ENCODE measurements around the gene ZNF135.

Gene ZNF135

DNA sequence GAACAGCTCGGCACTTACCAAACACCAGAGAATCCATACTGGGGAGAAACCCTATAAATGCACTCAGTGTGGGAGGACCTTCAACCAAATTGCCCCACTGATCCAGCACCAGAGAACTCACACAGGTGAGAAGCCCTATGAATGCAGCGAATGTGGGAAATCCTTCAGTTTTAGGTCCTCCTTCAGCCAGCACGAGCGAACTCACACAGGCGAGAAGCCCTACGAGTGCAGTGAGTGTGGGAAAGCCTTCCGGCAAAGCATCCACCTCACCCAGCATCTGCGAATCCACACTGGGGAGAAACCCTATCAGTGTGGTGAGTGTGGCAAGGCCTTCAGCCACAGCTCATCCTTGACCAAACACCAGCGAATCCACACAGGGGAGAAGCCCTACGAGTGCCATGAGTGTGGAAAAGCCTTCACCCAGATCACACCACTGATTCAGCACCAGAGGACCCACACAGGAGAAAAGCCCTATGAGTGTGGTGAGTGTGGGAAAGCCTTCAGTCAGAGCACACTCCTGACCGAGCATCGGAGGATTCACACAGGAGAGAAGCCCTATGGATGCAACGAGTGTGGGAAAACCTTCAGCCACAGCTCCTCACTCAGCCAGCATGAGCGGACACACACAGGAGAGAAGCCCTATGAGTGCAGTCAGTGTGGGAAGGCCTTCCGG lies 8.3 kb downstream of the ZNF135 start:
- no peak for TF ChIP-seq CEBPB (IDR thresholded peaks at IDR 0.05)
- no peak for TF ChIP-seq TCF12 (IDR thresholded peaks at IDR 0.05; ENCODE audit: low read depth)
- no peak for TF ChIP-seq TEAD4 (IDR thresholded peaks at IDR 0.05)
- no peak for TF ChIP-seq FOXM1 (IDR thresholded peaks at IDR 0.05; ENCODE audit: borderline replicate concordance, low read depth)
- TF ChIP-seq EP300 (IDR thresholded peaks at IDR 0.05; ENCODE audit: borderline replicate concordance): no peak
- TF ChIP-seq CREB1 (IDR thresholded peaks at IDR 0.05; ENCODE audit: low read depth): no peak
- no peak for TF ChIP-seq ZBTB7A (IDR thresholded peaks at IDR 0.05; ENCODE audit: low read depth)
- TF ChIP-seq, protein P1, sequence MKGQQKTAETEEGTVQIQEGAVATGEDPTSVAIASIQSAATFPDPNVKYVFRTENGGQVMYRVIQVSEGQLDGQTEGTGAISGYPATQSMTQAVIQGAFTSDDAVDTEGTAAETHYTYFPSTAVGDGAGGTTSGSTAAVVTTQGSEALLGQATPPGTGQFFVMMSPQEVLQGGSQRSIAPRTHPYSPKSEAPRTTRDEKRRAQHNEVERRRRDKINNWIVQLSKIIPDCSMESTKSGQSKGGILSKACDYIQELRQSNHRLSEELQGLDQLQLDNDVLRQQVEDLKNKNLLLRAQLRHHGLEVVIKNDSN (IDR thresholded peaks at IDR 0.05): no peak
- TF ChIP-seq, protein P2, sequence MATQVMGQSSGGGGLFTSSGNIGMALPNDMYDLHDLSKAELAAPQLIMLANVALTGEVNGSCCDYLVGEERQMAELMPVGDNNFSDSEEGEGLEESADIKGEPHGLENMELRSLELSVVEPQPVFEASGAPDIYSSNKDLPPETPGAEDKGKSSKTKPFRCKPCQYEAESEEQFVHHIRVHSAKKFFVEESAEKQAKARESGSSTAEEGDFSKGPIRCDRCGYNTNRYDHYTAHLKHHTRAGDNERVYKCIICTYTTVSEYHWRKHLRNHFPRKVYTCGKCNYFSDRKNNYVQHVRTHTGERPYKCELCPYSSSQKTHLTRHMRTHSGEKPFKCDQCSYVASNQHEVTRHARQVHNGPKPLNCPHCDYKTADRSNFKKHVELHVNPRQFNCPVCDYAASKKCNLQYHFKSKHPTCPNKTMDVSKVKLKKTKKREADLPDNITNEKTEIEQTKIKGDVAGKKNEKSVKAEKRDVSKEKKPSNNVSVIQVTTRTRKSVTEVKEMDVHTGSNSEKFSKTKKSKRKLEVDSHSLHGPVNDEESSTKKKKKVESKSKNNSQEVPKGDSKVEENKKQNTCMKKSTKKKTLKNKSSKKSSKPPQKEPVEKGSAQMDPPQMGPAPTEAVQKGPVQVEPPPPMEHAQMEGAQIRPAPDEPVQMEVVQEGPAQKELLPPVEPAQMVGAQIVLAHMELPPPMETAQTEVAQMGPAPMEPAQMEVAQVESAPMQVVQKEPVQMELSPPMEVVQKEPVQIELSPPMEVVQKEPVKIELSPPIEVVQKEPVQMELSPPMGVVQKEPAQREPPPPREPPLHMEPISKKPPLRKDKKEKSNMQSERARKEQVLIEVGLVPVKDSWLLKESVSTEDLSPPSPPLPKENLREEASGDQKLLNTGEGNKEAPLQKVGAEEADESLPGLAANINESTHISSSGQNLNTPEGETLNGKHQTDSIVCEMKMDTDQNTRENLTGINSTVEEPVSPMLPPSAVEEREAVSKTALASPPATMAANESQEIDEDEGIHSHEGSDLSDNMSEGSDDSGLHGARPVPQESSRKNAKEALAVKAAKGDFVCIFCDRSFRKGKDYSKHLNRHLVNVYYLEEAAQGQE (IDR thresholded peaks at IDR 0.05; ENCODE audit: low read depth): no peak
- no peak for TF ChIP-seq NFIC (IDR thresholded peaks at IDR 0.05)
- TF ChIP-seq, protein P3, sequence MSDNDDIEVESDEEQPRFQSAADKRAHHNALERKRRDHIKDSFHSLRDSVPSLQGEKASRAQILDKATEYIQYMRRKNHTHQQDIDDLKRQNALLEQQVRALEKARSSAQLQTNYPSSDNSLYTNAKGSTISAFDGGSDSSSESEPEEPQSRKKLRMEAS (IDR thresholded peaks at IDR 0.05): no peak
- TF ChIP-seq TAF1 (IDR thresholded peaks at IDR 0.05; ENCODE audit: low read depth): no peak
- no peak for TF ChIP-seq EGR1 (IDR thresholded peaks at IDR 0.05)

DNA sequence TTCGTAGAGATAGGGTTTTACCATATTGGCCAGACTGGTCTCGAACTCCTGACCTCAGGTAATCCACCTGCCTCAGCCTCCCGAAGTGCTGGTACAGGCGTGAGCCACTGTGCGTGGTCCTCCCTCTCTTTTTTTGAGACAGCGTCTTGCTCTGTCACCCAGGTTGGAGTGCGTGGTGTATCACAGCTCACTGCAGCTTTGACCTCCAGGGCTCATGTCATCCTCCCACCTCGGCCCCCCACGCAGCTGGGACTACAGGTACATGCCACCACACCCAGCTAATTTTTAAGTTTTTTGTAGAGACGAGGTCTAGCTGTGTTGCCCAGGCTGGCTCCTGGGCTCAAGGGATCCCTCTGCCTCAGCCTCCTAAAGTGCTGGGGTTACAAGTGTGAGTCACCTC lies 20.7 kb downstream of the ZNF135 start:
- TF ChIP-seq EGR1 (IDR thresholded peaks at IDR 0.05) (no peak), CEBPB (IDR thresholded peaks at IDR 0.05) (no peak), CREB1 (IDR thresholded peaks at IDR 0.05; ENCODE audit: low read depth) (no peak)
- TF ChIP-seq, protein P2 (IDR thresholded peaks at IDR 0.05; ENCODE audit: low read depth): no peak

DNA sequence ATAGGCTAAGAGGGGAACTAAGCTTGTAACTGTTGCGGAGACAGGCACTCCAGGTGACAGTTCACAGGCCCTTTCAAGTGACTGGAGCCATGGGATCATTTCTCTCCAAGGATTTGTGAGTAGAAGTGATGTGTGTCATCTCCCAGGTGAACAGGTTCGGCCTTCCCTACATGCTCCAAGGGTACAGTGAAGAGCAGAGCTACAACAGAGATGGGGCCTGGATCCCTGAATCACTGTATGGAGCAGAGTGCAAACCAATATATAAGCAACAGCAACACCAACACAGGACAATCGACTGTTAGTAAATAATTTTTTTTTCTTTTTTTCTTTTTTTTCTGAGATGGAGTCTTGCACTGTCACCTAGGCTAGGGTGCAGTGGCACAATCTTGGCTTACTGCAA lies 23.9 kb downstream of the ZNF135 start:
- TF ChIP-seq, protein P2 (IDR thresholded peaks at IDR 0.05; ENCODE audit: low read depth): no peak
- TF ChIP-seq ZBTB7A (IDR thresholded peaks at IDR 0.05; ENCODE audit: low read depth): no peak
- TF ChIP-seq YY1 (IDR thresholded peaks at IDR 0.05; ENCODE audit: low read depth): no peak
- no peak for TF ChIP-seq CREB1 (IDR thresholded peaks at IDR 0.05; ENCODE audit: low read depth)
- TF ChIP-seq, protein P3 (IDR thresholded peaks at IDR 0.05): no peak
- TF ChIP-seq, protein P1 (IDR thresholded peaks at IDR 0.05): no peak
- no peak for TF ChIP-seq EP300 (IDR thresholded peaks at IDR 0.05; ENCODE audit: borderline replicate concordance)
- TF ChIP-seq RAD21 (IDR thresholded peaks at IDR 0.05; ENCODE audit: low read depth): no peak
- TF ChIP-seq NFIC (IDR thresholded peaks at IDR 0.05): no peak
- no peak for TF ChIP-seq CEBPB (IDR thresholded peaks at IDR 0.05)

DNA sequence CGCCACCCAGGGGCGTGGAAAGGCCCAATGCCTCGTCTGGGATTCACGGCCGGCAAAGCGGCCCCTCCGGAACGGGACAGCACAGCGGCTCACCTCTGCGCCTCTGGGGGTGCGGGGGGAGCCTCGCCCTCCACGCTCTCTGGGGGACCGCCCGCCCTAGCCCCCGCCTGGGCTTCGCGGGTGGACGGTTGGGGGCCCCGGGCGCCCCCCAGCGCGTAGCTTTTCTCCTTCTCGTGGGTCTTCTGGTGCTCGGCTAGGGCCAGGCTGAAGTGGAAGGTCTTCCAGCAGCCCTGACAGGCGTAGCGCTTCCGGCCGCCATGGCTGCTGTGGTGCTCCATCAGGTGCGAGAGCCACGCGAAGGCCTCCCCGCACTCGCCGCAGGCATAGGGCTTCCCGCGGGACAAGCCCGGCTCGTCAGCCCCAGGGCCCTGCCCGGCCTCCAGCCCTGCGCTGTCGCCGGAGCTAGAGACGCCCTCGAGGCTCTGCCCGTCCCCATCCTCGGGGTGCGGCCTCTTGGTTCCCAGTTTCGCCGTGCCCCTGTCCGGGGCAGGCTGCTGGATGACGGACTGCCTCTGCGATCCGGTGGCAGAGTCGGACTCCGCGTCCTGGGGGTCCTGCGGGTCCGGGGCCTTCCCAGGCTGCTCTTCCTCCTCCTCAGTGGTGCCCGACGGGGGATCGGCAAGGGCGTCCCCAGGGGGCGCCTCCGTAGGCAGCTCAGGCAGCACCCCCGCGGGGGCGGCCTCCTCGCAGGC lies 25.7 kb downstream of the ZNF135 start:
- TF ChIP-seq EGR1 (IDR thresholded peaks at IDR 0.05) (no peak), TCF12 (IDR thresholded peaks at IDR 0.05; ENCODE audit: low read depth) (no peak), ZBTB7A (IDR thresholded peaks at IDR 0.05; ENCODE audit: low read depth) (no peak), CREB1 (IDR thresholded peaks at IDR 0.05; ENCODE audit: low read depth) (no peak), EP300 (IDR thresholded peaks at IDR 0.05; ENCODE audit: borderline replicate concordance) (no peak), YY1 (IDR thresholded peaks at IDR 0.05; ENCODE audit: low read depth) (no peak), NFIC (IDR thresholded peaks at IDR 0.05) (no peak), RAD21 (IDR thresholded peaks at IDR 0.05; ENCODE audit: low read depth) (no peak), CEBPB (IDR thresholded peaks at IDR 0.05) (no peak), TEAD4 (IDR thresholded peaks at IDR 0.05) (no peak)
- TF ChIP-seq, protein P2 (IDR thresholded peaks at IDR 0.05; ENCODE audit: low read depth): no peak
- TF ChIP-seq, protein P3 (IDR thresholded peaks at IDR 0.05): no peak
- TF ChIP-seq, protein P1 (IDR thresholded peaks at IDR 0.05): no peak

Measured in Ishikawa (cell line).